Osteoblast (primary cell): ENCODE results near the gene DDX6. TPM values are rescaled to one million over a fixed set of nuclear protein-coding genes. Genes with fewer than 3 reads are reported as not detected.

ENCODE experiments used
- DNase-seq: peaks from one replicate; pipeline ENCODE4 v3.0.0; 2011; ENCODE audit warnings: low spot score, mixed read lengths; ENCODE audit not compliant: insufficient read length; ENCODE audit errors: missing footprints
- H2AFZ ChIP-seq: 2 replicates; pipeline ENCODE4 v1.6.0; 2011; ENCODE audit warnings: mild to moderate bottlenecking, low read length
- H3K27ac ChIP-seq: 2 replicates; pipeline ENCODE4 v1.5.1; 2011; ENCODE audit warnings: mild to moderate bottlenecking, low read depth, low read length, moderate library complexity
- H3K27me3 ChIP-seq: 2 replicates; pipeline ENCODE4 v1.6.0; 2012; ENCODE audit warnings: mild to moderate bottlenecking, control low read depth, inconsistent platforms, low read length, moderate library complexity; ENCODE audit not compliant: insufficient read depth
- H3K36me3 ChIP-seq: 2 replicates; pipeline ENCODE4 v1.5.1; 2011; ENCODE audit warnings: mild to moderate bottlenecking, low read length, control low read depth, moderate library complexity; ENCODE audit not compliant: insufficient read depth
- H3K4me1 ChIP-seq: 2 replicates; pipeline ENCODE4 v1.5.1; 2011; ENCODE audit warnings: mild to moderate bottlenecking, low read length, control low read depth, moderate library complexity; ENCODE audit not compliant: insufficient read depth
- H3K4me2 ChIP-seq: 2 replicates; pipeline ENCODE4 v1.6.0; 2011; ENCODE audit warnings: mild to moderate bottlenecking, low read length; ENCODE audit not compliant: insufficient read depth
- H3K4me3 ChIP-seq: fragments of 200-600 bp; sonication (generic); 3 replicates; pipeline ENCODE4 v1.5.1; 2012; ENCODE audit warnings: mild to moderate bottlenecking, low read length, inconsistent platforms; ENCODE audit not compliant: insufficient read depth
- H3K79me2 ChIP-seq: 2 replicates; pipeline ENCODE4 v1.6.0; 2012; ENCODE audit warnings: mild to moderate bottlenecking, low read length, control low read depth, inconsistent platforms; ENCODE audit not compliant: insufficient read depth
- H3K9me3 ChIP-seq: 2 replicates; pipeline ENCODE4 v1.5.1; 2011; ENCODE audit warnings: low read depth, low read length, control low read depth
- H4K20me1 ChIP-seq: 2 replicates; pipeline ENCODE4 v1.6.0; 2012; ENCODE audit warnings: mild to moderate bottlenecking, low read length, control low read depth; ENCODE audit not compliant: insufficient read depth
- CTCF ChIP-seq: IDR thresholded peaks from 2 replicates; pipeline ENCODE4 v1.5.1; 2011; ENCODE audit warnings: mild to moderate bottlenecking, low read depth, low read length, moderate library complexity; ENCODE audit errors: extremely low read depth
- total RNA-seq: library from RNA; depleted of rRNA; stranded (reverse); fragments of >200 nt; gene quantifications from 2 replicates; pipeline ENCODE4 v1.2.3, GENCODE V29; 2012

Gene DDX6
- total RNA-seq, 1 donor, result 122 TPM

DNA sequence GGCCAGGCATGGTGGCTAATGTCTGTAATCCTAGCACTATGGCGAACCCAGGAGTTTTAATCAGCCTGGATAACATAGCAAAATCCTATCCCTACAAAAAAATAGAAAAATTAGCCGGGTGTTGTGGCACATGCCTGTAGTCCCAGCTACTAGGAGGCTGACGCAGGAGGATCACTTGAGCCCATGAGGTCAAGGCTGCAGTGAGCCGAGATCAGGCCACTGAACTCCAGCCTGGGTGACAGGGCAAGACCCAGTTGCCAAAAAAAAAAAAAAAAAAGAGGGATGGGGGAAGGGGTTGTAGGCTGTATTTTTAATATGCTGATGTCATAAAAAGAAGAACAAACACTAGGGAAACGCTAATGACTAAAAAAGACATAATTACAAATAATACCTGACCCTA, 12.1 kb downstream of the DDX6 start:
- no peak overlapping the region for H2AFZ ChIP-seq
- H4K20me1 ChIP-seq, result peaks cover 50% of the 10 kb centered on the region
- H3K36me3 ChIP-seq, result peaks cover 85% of the 10 kb centered on the region
- H3K9me3 ChIP-seq, result no peaks in the 10 kb centered on the region
- H3K27ac ChIP-seq, result no peak overlapping the region
- no peaks in the 10 kb centered on the region for H3K27me3 ChIP-seq
- peaks cover 97% of the 10 kb centered on the region for H3K79me2 ChIP-seq
- H3K4me1 ChIP-seq, result no peaks in the 10 kb centered on the region
- H3K4me2 ChIP-seq, result no peak overlapping the region
- H3K4me3 ChIP-seq, result no peak overlapping the region
- no peak for TF ChIP-seq CTCF
- DNase-seq, result no peak

GRCh38 chr11:118774032-118774431, 16.9 kb downstream of the DDX6 start:
- no peak for TF ChIP-seq CTCF
- Histone ChIP-seq H4K20me1 (peaks cover 70% of the 10 kb centered on the region), H3K36me3 (peaks cover 51% of the 10 kb centered on the region)

GRCh38 chr11:118771547-118772288, 19.2 kb downstream of the DDX6 start:
- H3K27ac ChIP-seq, result no peak overlapping the region
- H3K36me3 ChIP-seq, result peaks cover 39% of the 10 kb centered on the region
- no peak overlapping the region for H2AFZ ChIP-seq
- no peak for DNase-seq
- peaks cover 19% of the 10 kb centered on the region for H3K4me1 ChIP-seq
- H3K9me3 ChIP-seq, result no peaks in the 10 kb centered on the region
- H4K20me1 ChIP-seq, result peaks cover 69% of the 10 kb centered on the region
- peaks cover 97% of the 10 kb centered on the region for H3K79me2 ChIP-seq
- H3K27me3 ChIP-seq, result no peaks in the 10 kb centered on the region
- no peak overlapping the region for H3K4me2 ChIP-seq
- no peak for TF ChIP-seq CTCF
- H3K4me3 ChIP-seq, result no peak overlapping the region

More at GRCh38 chr11:118774032-118774431, 16.9 kb downstream of the DDX6 start:
- Histone ChIP-seq H3K9me3 (no peaks in the 10 kb centered on the region), H3K27me3 (no peaks in the 10 kb centered on the region), H3K4me3 (no peak overlapping the region), H2AFZ (no peak overlapping the region), H3K4me2 (no peak overlapping the region), H3K79me2 (peaks cover 96% of the 10 kb centered on the region), H3K4me1 (peaks cover 19% of the 10 kb centered on the region), H3K27ac (no peak overlapping the region)
- DNase-seq, result no peak

GRCh38 chr11:118768690-118769089, 22.3 kb downstream of the DDX6 start:
- no peaks in the 10 kb centered on the region for H3K9me3 ChIP-seq
- H3K79me2 ChIP-seq, result peaks cover 83% of the 10 kb centered on the region
- peaks cover 19% of the 10 kb centered on the region for H3K4me1 ChIP-seq
- H3K4me3 ChIP-seq, result no peak overlapping the region
- no peak overlapping the region for H3K27ac ChIP-seq
- H3K27me3 ChIP-seq, result no peaks in the 10 kb centered on the region
- H3K4me2 ChIP-seq, result no peak overlapping the region
- peaks cover 39% of the 10 kb centered on the region for H3K36me3 ChIP-seq
- no peak for TF ChIP-seq CTCF
- H4K20me1 ChIP-seq, result peaks cover 53% of the 10 kb centered on the region
- DNase-seq, result no peak
- H2AFZ ChIP-seq, result no peak overlapping the region
